KMS-11 (cell line): ENCODE results near the gene GEMIN4.

Experiments
- H2AFZ ChIP-seq: fragments of 200-600 bp; sonication (generic); 2 replicates; pipeline ENCODE4 v1.6.1; 2016; ENCODE audit warnings: antibody characterized with exemption, mixed run types, low read depth
- H3K27ac ChIP-seq: fragments of 200-600 bp; sonication (generic); 2 replicates; pipeline ENCODE4 v1.6.1; 2016; ENCODE audit warnings: mild to moderate bottlenecking, mixed run types
- H3K27me3 ChIP-seq: fragments of 200-600 bp; sonication (generic); 2 replicates; pipeline ENCODE4 v1.6.1; 2017; ENCODE audit warnings: mild to moderate bottlenecking, low read depth, mixed run types, moderate library complexity; ENCODE audit not compliant: insufficient read depth
- H3K36me3 ChIP-seq: fragments of 200-600 bp; sonication (generic); 2 replicates; pipeline ENCODE4 v1.6.1; 2017; ENCODE audit warnings: mild to moderate bottlenecking, mixed run types; ENCODE audit not compliant: insufficient read depth
- H3K4me1 ChIP-seq: fragments of 200-600 bp; sonication (generic); 2 replicates; pipeline ENCODE4 v1.6.1; 2016; ENCODE audit warnings: mild to moderate bottlenecking, low read depth, mixed run types; ENCODE audit not compliant: poor library complexity, severe bottlenecking
- H3K4me2 ChIP-seq: fragments of 200-600 bp; sonication (generic); 2 replicates; pipeline ENCODE4 v1.7.0; 2016; ENCODE audit warnings: mild to moderate bottlenecking, mixed run types
- H3K4me3 ChIP-seq: fragments of 200-600 bp; sonication (generic); IDR thresholded peaks from 2 replicates; pipeline ENCODE4 v1.6.1; 2017; ENCODE audit warnings: low read depth, low read length, mixed read lengths; ENCODE audit not compliant: insufficient read depth
- H3K79me2 ChIP-seq: fragments of 200-600 bp; sonication (generic); 2 replicates; pipeline ENCODE4 v1.6.1; 2016; ENCODE audit warnings: low read depth, mixed run types; ENCODE audit not compliant: insufficient read depth
- H3K9ac ChIP-seq: fragments of 200-600 bp; sonication (generic); 2 replicates; pipeline ENCODE4 v1.6.1; 2016; ENCODE audit warnings: mild to moderate bottlenecking, mixed run types
- H4K20me1 ChIP-seq: fragments of 200-600 bp; sonication (generic); 2 replicates; pipeline ENCODE4 v1.6.1; 2016; ENCODE audit warnings: mild to moderate bottlenecking, mixed run types; ENCODE audit not compliant: insufficient read depth
- TF ChIP-seq, protein P1 (sequence below): fragments of 200-600 bp; sonication (generic); conservative IDR thresholded peaks from 2 replicates; pipeline ENCODE4 v1.6.1; 2017; ENCODE audit warnings: low read depth, mild to moderate bottlenecking, antibody characterized with exemption, low read length, moderate library complexity, mixed read lengths

Gene GEMIN4

DNA sequence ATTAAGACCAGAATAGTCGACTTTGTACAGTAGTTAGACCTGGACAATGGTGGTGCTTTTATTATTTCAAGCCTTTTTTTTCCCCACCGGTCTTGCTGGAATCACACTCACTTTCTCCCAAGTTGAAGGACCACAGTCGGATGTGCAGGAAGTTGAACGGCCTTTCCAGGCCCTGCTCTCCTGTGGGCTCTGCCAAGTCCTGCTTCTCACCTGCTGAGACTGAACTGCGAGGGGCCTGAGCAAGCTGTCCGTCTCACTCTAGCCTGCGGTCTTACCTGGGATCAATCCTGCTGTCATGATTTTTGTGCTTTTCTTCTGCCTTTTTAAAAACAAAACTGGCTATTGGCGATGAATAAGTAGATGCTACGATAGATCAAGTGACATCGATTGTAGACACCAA is 18.3 kb downstream of the GEMIN4 start:
- H3K4me3 ChIP-seq, result no peak overlapping the region
- H3K36me3 ChIP-seq, result no peaks in the 10 kb centered on the region
- H3K27ac ChIP-seq, result no peak overlapping the region
- H4K20me1 ChIP-seq, result no peaks in the 10 kb centered on the region
- H3K4me2 ChIP-seq, result peak overlapping the region; percentile 29; the same call in 1 of the 2 replicates
- no peak overlapping the region for H2AFZ ChIP-seq
- H3K79me2 ChIP-seq, result no peaks in the 10 kb centered on the region
- H3K4me1 ChIP-seq, result no peaks in the 10 kb centered on the region
- H3K9ac ChIP-seq, result no peak overlapping the region
- TF ChIP-seq, protein P1, sequence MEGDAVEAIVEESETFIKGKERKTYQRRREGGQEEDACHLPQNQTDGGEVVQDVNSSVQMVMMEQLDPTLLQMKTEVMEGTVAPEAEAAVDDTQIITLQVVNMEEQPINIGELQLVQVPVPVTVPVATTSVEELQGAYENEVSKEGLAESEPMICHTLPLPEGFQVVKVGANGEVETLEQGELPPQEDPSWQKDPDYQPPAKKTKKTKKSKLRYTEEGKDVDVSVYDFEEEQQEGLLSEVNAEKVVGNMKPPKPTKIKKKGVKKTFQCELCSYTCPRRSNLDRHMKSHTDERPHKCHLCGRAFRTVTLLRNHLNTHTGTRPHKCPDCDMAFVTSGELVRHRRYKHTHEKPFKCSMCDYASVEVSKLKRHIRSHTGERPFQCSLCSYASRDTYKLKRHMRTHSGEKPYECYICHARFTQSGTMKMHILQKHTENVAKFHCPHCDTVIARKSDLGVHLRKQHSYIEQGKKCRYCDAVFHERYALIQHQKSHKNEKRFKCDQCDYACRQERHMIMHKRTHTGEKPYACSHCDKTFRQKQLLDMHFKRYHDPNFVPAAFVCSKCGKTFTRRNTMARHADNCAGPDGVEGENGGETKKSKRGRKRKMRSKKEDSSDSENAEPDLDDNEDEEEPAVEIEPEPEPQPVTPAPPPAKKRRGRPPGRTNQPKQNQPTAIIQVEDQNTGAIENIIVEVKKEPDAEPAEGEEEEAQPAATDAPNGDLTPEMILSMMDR, result no peak
- H3K27me3 ChIP-seq, result no peaks in the 10 kb centered on the region

DNA sequence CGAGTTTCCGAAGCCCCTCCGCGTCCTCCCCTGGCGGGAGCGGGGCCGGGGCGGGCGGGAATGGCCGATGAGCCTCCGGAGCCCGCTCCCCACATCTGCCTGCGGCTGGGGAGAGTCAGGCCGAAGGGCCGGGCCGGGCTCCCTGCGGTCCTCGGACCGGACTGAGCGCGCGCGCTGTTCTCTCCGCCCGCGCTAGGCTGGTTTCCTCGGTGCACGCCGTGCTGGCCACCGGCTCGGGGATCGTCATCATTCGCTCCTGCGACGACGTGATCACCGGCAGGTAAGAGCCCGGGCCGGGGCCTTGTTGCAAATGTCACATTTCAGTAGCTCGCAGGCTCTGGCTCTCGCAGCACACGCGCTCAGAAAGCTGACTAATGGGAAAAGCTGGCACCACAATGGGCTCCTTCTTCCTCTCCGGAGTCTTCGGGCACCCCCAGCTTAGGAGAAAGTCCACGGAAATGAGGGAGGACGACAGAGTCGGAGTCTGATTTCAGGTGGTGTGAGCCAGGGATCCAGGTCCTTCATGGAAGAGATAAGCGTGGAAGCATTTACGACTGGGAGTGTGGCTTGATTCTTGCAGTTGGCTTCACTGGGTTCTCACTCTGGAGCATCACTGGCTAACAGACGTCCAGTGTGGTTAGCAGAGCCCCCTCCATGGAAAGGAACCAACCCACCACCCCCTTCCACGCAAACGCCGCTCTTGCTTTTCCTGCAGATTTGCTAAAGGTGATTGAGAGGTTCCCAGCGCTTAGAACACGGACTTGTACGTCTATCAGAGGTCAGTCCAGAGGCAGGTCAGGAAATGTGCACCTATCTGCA is 19.0 kb downstream of the GEMIN4 start:
- Histone ChIP-seq H4K20me1 (no peaks in the 10 kb centered on the region), H2AFZ (no peak overlapping the region), H3K4me1 (no peaks in the 10 kb centered on the region), H3K79me2 (no peaks in the 10 kb centered on the region), H3K4me2 (peak overlapping the region; percentile 29; the same call in 1 of the 2 replicates), H3K4me3 (no peak overlapping the region), H3K27ac (no peak overlapping the region), H3K9ac (peak overlapping the region; percentile 37; the same call in 1 of the 2 replicates), H3K27me3 (no peaks in the 10 kb centered on the region), H3K36me3 (no peaks in the 10 kb centered on the region)
- TF ChIP-seq, protein P1, result no peak

DNA sequence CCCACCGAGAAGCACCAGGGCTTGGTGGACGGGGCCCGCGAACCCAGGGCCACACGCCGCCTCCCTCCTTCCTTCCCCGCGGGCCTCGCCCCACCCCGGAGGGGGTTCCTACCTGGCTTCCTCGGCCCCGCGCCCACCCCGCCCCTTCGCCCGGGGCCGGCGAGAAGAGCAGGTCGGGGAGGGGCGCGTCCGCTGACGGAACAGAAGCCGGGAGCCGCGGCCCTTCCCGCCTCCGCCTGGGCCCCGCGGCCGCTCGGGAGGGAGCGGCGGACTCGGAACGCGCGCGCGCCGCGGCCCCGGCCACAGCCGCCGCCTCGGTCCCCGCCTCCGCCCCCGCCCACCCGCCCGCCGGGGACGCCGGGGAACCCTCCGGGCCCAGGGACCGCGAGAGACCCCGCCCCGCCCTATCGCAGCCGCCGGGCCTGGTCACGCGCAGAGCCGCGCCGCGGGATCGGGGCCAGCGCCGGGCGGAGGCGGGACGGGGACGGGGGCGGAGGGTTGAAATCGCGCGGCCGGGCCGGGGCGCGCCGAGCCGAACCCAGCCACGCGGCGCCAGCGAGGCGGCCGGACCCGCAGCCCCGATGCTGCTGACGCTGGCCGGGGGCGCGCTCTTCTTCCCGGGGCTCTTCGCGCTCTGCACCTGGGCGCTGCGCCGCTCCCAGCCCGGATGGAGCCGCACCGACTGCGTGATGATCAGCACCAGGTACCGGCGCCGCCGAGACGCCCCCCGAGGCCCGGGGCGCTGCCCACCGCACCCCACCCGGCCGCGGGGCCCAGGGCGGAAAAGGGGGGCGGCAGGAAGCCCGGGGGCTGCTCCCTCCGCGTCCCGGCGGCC is 19.8 kb downstream of the GEMIN4 start, which contains the start of gene TLCD3A:
TSS of gene TLCD3A (plus strand) at position 530 of the 835 bp plus-strand sequence. CDS start at position 582, 52 bp downstream.
- Histone ChIP-seq H3K36me3 (no peaks in the 10 kb centered on the region), H3K79me2 (no peaks in the 10 kb centered on the region), H3K27me3 (no peaks in the 10 kb centered on the region), H3K9ac (peak within 1 kb of the TSS; percentile 37; the same call in 1 of the 2 replicates), H3K4me1 (no peaks in the 10 kb centered on the region), H3K4me2 (peak within 1 kb of the TSS; percentile 29; the same call in 1 of the 2 replicates), H4K20me1 (no peaks in the 10 kb centered on the region), H3K27ac (no peak within 1 kb of the TSS), H3K4me3 (no peak within 1 kb of the TSS), H2AFZ (no peak within 1 kb of the TSS)
- TF ChIP-seq, protein P1, result no peak

DNA sequence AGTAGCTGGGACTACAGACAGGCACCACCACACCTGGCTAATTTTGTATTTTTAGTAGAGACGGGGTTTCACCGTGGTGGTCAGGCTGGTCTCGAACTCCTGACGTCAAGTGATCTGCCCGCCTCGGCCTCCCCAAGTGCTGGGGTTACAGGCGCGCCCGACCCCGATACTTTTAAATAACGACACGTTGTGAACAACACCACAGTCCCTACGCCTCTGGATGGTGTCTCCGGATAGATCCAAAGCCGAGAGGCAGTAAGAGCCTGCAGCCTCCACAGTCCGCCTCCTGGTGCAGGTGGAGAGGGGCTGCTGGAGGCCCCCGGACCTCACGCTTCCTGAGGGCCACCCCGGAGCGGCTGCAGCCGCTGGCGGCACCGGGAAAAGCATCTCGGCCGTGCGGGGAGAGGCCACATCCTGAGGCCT is 20.4 kb downstream of the GEMIN4 start:
- no peaks in the 10 kb centered on the region for H3K79me2 ChIP-seq
- no peak overlapping the region for H3K9ac ChIP-seq
- no peak overlapping the region for H3K4me2 ChIP-seq
- H3K27ac ChIP-seq, result no peak overlapping the region
- no peak overlapping the region for H2AFZ ChIP-seq
- H3K27me3 ChIP-seq, result no peaks in the 10 kb centered on the region
- H3K4me3 ChIP-seq, result no peak overlapping the region
- no peaks in the 10 kb centered on the region for H4K20me1 ChIP-seq
- H3K36me3 ChIP-seq, result no peaks in the 10 kb centered on the region
- no peaks in the 10 kb centered on the region for H3K4me1 ChIP-seq
- TF ChIP-seq, protein P1, result no peak
